ENCODE measurements around the gene SSBP4. TPM values are rescaled to one million over a fixed set of nuclear protein-coding genes. Genes with fewer than 3 reads are reported as not detected.

The SSBP4 gene
- total and polyA plus RNA-seq, 9 of the 15 experiments (the other 6 are each of a cell fraction or from before 2014, with no cell fraction given) = 1.1 to 189 (median 39.0) TPM

- TF ChIP-seq TFAP4 (CRISPR knock-in tag; IDR thresholded peaks at IDR 0.05; ENCODE audit: borderline replicate concordance) (0 out of 2 replicates have a peak, but pooled peaks have one; percentile 23), EP300 (IDR thresholded peaks at IDR 0.05; ENCODE audit: low read length) (peak; percentile 56), PHF21A (IDR thresholded peaks at IDR 0.05; ENCODE audit: borderline replicate concordance, low read depth) (no peak), IFI16 (CRISPR knock-in tag; IDR thresholded peaks at IDR 0.05) (no peak), VEZF1 (CRISPR knock-in tag; IDR thresholded peaks at IDR 0.05) (no peak; the same call in 1 of the 2 replicates), CAMTA2 (CRISPR knock-in tag; conservative IDR thresholded peaks at IDR 0.05) (no peak), ZNF232 (CRISPR knock-in tag; IDR thresholded peaks at IDR 0.05) (no peak), CBX5 (IDR thresholded peaks at IDR 0.05; ENCODE audit: borderline replicate concordance, low read depth) (no peak), PHB (CRISPR knock-in tag; IDR thresholded peaks at IDR 0.05) (no peak), HNRNPL (IDR thresholded peaks at IDR 0.05; ENCODE audit: low read depth, low read length) (no peak), ZNF282 (CRISPR knock-in tag; IDR thresholded peaks at IDR 0.05) (no peak), ZNF551 (CRISPR knock-in tag; IDR thresholded peaks at IDR 0.05) (no peak), ARID2 (IDR thresholded peaks at IDR 0.05) (no peak), ZNF124 (CRISPR knock-in tag; IDR thresholded peaks at IDR 0.05) (no peak), ATF6 (CRISPR knock-in tag; IDR thresholded peaks at IDR 0.05) (no peak), GABPB1 (CRISPR knock-in tag; IDR thresholded peaks at IDR 0.05) (peak; percentile 92)
- TF ChIP-seq, protein P1, sequence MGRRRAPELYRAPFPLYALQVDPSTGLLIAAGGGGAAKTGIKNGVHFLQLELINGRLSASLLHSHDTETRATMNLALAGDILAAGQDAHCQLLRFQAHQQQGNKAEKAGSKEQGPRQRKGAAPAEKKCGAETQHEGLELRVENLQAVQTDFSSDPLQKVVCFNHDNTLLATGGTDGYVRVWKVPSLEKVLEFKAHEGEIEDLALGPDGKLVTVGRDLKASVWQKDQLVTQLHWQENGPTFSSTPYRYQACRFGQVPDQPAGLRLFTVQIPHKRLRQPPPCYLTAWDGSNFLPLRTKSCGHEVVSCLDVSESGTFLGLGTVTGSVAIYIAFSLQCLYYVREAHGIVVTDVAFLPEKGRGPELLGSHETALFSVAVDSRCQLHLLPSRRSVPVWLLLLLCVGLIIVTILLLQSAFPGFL (CRISPR knock-in tag; IDR thresholded peaks at IDR 0.05) = no peak
These were observed 59.5 kb downstream of the SSBP4 start (continued) for GRCh38 chr19:18478545-18479311.

Data from K562 (cell line).